Measurements from ENCODE around the gene APC2. TPM values are rescaled to one million over a fixed set of nuclear protein-coding genes. Genes with fewer than 3 reads are reported as not detected.
"Not testable (repeated sequence)": the region's sequence is repeated elsewhere in the genome, so short reads cannot be mapped to it uniquely, and the experiment has no call there.

The APC2 gene
- total RNA-seq, 1 donor from 2014 or later, result 116 TPM

DNA sequence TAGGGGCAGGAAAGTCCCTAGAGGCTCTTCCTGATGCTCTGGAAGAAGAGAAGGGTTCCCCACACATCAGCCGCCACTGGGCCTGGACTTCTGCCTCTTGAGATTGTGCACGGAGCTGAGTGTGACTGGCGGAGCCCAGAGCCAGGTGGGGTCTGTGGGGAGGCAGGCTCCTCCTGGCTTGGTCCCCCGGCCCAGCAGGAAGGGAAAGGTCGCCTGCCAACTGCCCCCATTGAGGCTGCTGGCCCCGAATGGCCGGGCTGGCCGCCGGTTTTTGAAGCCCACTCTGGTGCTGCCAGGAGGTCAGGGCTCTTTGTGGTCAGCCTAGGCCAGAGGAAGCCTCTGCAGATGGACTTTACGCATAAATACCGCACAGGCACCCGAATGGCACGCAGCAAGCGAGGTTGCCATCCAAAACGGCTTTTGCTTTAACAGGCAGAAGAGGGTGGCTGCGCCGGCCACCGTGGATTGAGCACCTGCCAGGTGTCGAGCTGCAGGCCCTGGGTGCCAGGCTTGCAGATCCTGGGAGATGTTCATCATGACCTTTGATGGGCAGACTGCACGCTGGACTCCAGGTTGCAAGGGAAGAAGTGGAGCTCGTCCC is 37.5 kb upstream of the APC2 start:
- FAIRE-seq (no peak), DNase-seq (ENCODE audit: low spot score in 2 of 2) (no peak)

DNA sequence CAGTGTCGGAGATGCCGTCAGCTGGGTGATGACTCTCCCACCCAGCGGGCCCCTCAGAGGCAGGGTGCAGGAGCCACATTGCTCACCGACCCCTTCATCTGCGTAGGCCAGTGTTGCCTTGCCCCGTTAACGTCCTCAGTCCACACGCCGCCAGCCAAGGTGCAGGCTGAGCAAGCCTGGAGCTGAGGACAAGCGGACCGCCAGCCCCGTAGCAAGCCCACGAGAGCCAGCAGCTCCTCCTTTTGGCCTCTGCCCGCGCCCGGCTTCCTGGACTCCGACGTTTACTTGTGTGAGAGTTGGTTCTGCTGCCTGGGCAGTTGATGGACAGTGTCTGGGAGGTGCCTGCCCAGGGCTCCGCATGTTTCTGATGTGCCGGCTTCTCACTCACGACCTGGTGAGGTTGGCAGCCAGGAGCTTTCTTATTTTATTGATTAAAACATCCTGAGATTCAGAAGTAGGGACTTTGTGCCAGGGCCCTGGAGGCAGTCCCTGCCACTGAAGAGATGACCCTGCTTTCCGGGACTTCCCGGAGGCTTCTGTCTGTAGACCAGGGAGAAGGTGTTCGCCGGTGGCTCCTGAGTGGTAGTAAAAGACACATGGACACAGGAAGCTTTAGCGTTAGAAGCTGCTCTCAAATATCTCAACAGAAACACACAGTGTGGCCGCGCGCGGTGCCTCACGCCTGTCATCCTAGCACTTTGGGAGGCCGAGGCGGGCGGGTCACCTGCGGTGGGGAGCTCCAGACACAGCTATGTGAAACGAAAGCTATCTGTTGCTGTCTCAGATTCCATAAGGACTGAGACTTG is 36.7 kb upstream of the APC2 start:
- FAIRE-seq, result no peak
- DNase-seq (ENCODE audit: low spot score in 2 of 2), result no peak

DNA sequence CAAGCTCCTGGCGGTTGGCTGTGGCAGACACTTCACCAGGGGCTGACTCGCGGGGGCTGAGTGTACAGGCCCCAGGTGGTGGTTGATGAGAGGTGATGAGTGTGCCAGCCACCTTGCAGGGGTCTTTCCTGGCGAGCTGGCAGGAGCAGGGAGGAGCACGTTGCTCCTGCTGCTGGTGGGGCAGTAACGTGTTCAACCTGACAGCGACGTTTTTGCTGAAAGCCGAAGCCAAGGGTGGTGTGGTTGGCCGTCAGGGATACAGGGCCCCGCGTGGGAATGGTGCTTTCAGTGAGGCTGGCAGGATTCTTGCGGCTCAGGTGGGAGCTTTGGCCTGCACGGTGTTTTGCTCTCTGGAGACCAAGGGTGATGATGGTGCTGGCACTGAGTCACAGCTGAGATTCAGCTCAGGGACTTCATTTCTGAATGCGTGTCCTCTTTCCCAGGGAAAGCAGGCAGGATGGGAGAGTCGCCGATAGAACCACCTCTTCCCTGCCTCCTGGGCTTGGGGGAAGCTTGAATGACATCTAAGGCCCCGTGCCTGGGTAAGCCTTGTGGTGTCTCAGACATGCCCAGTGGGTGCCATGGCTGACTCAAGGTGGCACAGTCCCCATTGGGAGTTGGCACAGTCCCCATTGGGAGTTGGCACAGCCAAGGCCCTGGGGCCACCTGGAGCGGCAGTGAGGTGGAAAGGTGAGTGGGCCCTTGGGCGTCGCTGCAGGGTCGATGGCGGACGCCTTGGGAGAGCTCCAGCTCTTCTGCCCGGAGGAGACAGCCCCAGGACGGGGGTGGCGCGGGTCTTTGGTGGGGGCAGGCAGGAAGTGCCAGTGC is 33.7 kb upstream of the APC2 start:
- DNase-seq (ENCODE audit: low spot score in 2 of 2) (no peak), FAIRE-seq (no peak)

DNA sequence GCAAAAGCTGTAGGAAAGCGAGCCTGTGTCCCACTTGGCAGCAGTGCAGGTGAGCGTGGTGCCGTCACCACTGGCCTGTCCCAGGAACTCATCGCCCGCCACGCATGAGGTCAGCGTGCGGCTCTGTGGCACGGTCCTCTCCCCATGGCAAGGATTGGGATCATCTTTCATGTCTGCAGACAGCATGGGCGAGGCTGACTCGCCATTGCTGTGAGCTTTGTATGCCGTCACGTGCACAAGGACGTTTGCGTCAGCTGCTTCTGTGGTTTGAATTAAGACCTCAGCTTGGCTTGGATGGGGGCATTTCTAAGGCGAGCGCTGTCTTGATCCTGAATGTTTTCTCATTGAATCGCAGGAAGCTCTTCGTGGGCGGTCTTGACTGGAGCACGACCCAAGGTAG is 32.8 kb upstream of the APC2 start:
- no peak for DNase-seq (ENCODE audit: low spot score in 2 of 2)
- FAIRE-seq, result no peak

DNA sequence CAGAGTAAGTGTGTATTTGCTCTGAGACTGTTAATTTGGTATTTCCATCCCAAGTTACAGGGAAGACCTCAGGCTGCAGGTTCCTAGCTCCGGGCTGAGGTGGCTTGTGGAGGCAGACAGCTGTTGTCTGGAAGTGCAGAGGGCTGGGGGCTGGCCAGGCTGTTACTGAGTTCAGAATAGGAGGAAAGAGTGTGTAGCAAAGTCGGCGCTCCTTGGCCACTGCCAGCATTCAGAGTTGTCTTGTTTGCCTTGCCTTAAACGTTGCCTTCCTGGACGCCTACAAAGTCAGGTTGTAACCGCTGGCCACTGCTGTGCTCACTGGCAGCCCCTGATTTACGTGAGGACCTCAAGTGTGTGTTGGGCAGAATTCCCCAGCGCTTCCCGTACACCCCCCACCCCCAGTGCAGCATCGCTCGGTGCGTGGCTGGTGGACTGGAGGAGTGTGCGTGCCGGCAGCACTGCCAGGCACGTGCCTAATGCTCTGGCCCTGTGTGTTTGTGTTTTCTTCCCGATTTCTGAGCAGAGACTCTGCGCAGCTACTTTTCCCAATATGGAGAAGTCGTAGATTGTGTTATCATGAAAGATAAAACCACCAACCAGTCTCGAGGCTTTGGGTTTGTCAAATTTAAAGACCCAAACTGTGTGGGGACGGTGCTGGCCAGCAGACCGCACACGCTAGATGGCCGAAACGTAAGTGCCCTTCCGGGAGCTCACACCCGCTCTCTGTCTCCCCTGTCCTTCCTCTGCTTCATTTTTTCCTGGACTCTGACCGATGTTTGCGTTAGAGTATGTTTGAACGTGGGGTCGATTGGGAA is 32.0 kb upstream of the APC2 start:
- no peak for FAIRE-seq
- no peak for DNase-seq (ENCODE audit: low spot score in 2 of 2)

DNA sequence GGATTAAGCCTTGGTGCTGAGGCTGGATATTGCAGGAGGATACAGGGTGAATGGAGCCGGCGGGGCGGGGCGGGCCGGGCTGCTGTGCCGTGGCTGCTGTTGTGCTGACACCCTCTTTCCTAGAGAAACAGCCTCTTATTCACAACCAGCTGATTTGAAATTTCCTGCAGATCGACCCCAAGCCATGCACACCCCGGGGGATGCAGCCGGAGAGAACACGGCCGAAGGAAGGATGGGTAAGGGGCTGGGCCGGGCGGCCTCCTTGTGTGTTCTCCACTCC is 31.5 kb upstream of the APC2 start:
- FAIRE-seq (no peak), DNase-seq (ENCODE audit: low spot score in 2 of 2) (no peak)

DNA sequence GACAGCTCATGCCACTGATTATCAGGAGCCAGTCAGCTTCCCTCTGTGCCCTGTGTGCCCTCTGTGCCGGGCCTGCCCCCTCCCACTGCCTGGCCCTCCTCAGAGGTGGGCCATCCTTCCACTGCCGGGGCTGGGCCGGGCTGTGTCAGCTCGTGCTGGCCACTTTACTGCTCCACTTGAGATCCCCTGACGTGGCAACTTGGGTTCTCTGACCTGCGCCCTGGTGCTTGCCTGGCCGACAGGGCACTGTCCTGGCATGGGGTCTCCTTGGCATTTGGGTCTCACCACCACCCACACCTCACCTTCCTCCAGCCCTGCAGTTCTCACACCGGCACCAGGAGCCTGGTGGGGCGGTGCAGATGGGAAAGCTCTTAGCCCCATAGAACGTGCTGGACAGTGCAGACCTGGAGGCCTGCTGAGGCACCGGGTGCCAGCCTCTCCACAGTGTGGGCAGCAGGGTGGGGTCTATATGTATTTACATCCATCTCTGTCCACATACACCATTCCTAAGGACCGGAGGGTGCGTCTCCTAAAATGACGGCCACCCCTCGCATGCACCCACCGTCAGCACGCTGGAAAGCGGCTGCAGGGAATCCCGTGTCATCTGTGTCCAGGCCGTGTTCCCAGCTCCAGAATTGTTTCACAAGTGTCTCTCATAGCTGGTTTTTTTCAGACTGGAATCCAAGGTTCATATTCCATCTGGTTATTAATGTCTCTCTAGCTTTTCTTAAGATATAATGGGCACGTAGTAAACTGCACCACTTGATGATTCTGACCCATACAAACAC is 30.8 kb upstream of the APC2 start:
- DNase-seq (ENCODE audit: low spot score in 2 of 2) (no peak), FAIRE-seq (no peak)

DNA sequence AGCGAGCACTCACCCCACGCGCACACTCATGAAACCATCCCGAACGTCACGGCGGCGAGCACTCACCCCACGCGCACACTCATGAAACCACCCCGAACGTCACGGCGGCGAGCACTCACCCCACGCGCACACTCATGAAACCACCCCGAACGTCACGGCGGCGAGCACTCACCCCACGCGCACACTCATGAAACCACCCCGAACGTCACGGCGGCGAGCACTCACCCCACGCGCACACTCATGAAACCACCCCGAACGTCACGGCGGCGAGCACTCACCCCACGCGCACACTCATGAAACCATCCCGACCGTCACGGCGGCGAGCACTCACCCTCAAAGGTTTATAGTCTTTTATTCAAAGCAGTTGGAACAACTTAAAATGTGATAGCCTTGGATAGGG is 29.8 kb upstream of the APC2 start:
- DNase-seq (ENCODE audit: low spot score in 2 of 2); FAIRE-seq: not testable (repeated sequence)

DNA sequence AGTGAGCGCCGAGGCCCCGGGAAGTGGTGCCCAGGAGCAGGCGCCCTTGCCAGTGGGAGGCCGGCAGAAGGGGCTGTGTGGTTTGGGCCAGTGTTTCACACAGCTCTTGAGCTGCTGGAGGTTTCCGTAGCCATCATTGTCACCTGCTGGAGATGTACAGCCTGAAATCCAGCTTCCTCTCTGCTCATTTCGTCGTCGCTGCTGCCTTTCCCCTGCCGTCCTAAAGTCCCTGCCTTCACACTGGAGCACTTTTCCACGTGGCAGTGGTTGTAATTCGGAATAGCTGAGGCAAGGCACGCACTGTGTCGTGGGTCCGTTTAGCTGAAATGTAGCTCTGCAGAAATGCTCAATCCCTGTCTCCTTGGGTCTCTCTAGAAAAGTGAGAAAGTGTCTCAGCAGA is 29.3 kb upstream of the APC2 start:
- FAIRE-seq (no peak), DNase-seq (ENCODE audit: low spot score in 2 of 2) (no peak)

DNA sequence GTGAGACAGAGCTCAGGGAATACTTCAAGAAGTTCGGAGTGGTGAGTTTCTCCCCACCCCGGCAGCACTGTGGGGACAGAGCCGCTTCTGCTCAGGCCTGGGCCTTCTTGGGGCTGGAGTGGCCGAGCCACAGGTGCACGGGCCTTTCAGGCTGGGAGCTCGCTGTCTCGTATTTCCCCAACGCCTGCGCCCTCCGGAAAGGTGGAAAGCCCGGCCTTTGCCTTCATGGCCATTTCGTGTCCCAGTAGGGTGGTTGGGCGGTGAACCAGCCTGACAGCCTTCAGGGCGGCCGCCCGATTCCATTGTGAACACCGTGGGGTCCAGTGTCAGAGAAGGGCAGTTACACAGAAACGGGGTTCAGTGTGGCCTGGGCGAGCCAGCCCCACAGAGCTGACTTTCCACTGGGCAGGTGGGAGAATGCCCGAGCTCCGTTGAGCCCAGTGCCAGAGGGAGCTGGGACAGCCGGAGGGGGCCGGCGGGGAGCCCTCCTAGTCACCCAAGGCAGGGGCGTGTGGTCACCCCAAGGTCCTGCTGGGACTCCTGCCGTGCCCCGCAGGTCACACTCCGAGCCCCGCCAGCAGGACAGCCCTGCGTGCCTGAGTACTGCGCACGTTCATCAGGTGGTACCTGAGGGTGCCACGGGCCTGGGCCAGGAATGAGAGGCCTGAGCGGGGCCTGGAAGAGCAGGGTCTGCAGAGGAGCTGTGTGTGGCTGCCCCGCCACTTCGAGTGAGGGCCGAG is 28.5 kb upstream of the APC2 start:
- FAIRE-seq, result no peak
- DNase-seq (ENCODE audit: low spot score in 2 of 2), result no peak

DNA sequence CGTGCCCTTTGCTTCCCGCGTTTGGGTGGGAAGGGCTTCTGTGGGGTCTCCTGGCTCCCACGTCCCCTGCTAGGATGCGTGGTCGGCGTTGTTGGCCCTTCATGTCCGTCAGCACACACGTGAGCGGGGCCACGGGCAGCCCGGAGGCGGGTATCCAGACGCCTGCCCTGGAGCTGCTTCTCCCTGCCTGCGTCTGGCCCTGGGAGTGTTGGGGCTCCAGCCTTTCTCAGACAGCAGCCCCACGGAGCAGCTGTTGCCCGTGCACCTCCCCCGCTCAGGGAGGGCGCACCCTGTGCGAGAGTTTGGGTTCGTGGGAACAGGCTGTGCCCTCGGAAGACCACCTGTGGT is 28.0 kb upstream of the APC2 start:
- no peak for DNase-seq (ENCODE audit: low spot score in 2 of 2)
- no peak for FAIRE-seq

DNA sequence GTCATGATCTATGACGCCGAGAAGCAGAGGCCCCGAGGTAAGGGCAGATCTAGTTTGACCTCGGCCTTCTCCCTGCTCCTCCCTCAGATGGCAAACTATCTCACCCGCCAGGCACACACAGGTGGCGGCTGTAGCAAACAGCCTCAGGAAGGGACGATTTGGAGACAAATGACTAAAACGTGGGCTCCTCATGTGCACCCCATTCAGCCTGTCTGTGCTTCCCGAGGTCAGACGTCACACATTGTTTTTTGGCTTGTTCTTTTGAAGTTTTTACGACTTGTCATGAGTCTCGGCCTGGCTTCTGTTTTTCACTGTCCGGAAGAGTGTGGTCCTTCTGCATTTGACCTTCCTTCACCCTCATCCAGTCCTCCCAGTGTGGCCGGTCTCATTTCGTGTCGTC is 27.6 kb upstream of the APC2 start:
- DNase-seq (ENCODE audit: low spot score in 2 of 2) (no peak), FAIRE-seq (no peak)

DNA sequence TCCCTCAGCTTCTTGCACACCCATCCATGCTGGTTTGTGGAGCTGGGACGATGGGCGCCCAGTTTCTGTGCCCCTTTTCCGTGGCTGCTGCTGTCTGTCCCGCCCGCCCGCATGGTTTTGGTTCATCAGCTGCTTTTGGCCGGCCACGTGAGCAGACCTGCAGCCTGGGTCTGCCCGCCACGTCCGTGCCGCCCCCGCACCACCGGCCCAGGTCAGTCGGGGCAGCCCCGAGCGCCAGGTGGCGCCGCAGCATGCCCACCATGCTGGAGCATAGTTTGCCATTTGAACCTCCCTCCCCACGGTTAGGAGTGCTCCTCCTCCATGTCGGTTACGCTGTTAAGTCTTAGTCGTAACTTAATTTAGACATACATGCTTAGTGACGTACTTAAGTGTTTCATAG is 27.0 kb upstream of the APC2 start:
- FAIRE-seq (no peak), DNase-seq (ENCODE audit: low spot score in 2 of 2) (no peak)

DNA sequence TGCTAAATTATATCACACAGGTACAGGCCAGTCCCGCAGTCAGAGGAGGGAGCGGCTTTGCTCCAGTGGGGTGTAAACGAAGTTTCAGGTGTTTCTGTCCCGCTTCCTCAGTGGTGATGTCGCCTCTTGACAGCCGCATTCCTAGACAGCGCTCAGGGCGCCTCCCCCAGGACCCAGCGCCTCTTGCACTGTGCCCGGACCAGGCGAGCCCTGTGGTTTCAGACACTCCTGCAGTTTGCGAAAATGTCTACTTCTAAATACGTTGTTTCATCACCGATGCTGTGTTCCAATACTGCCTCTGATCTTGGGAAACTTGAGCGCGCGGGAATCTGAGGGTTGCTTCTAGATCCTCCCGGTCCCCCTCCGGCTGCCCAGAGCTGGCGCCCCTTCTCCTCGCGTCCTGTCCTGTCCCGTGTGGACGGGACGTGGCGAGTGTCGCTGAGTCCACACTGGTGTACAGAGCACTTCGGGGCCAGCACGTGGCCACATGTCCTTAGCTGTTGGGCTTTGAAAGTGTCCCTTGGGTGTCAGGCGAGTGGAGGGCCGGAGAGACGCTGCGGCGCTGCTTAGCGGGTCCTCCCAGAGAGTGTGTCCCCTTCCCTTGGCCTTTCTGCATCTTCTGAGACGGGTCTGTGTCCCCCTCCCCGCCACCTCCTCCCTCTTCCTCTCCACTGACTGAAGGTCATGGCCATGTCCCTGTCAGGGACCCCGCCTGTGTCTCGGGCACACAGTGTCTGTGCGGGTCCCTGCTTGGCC is 26.3 kb upstream of the APC2 start:
- FAIRE-seq, result no peak
- DNase-seq (ENCODE audit: low spot score in 2 of 2), result no peak

DNA sequence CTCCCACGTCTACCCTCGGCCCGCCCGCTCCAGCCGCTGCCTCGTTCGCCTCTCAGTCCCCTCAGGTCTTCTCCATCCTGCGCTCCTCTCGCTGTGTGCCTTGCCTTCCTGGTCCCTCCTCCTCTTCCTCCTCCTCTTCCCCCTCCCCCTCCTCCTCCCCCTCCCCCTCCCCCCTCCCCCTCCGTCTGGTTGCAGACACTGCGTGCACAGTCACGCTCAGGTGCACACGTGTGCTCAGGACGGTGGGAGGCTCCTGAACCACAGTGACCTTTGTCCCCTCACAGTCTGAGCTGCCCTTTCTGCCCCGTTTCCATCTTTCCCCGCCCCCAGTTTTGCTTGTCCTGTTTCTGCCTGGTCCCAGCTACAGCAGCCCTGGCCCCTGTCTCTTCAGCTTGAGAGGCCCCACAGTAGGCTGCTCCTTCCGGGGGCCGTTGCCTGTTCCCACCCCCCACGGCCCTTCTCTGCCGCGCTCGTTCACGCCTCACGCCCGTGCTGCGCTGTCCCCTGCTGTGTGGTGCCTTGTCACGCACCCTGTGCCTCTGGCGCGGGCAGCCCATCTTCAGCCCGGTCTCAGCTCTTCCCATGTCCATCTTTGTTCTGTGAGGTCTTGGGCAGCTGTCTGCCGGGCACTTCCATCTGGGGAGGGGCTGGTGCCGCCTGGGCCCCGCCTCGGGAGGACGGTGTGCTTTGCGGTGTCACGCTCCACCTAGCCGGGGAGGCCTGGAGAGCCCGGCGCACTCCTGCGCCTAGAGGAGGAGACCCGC is 25.5 kb upstream of the APC2 start:
- no peak for FAIRE-seq
- DNase-seq (ENCODE audit: low spot score in 2 of 2), result no peak

DNA sequence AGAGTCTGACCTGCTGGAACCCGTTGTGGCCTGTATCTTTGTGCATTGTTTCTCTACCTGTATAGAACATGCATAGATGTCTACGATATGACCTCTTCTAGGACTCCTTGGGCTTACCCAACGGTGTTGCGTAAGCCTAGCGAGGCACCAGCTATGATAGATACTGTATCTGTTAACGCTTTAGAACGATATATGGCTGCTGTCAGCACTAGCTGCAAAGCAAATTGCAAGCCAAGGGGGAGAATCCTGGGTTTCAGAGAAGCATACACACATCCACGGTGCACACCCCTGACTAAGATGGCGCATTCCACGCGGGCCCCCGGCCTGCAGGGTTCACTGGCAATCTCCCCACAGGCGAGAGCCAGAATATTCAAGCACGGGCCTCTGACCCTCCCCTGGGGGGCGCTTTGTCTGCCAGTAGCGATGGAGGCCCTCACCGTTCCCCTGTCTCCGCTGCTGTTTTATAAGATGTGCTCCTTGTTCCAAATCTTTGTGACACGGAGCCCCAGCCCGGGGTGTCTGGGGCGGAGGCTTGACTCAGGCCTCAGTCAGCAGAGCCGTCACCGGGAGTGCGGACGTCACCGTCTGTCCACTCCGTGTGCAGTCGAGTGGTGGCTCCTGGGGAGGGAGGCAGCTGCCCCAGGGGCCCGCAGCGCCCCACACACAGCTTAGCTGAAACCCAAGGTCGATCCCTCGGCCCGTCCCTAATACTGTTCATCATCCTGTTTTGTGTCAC is 24.7 kb upstream of the APC2 start:
- no peak for DNase-seq (ENCODE audit: low spot score in 2 of 2)
- no peak for FAIRE-seq

DNA sequence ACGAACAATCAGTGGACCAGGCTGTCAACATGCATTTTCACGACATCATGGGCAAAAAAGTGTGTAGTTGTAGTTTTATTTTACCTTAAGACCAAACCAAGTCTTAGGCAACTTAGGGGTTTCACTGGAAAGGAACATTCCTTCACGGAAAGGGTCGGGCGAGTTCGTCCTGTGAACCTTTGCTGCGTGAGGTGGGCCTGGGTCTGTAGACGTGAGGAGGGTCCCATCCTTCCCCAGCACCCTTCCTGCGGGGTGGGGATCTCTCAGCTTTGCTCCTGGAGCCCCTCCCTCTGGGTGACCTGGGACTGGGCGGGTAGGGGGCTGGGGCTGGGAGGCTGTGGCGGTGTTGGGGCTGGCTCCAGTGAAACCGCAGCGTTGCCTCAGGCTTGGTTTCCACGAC is 24.0 kb upstream of the APC2 start:
- DNase-seq (ENCODE audit: low spot score in 2 of 2), result no peak
- no peak for FAIRE-seq
